HL-60 (cell line): ENCODE results near the gene SMOC2.

Source experiments
- DNase-seq, 2 experiments: peaks; one replicate each; pipeline ENCODE4 v3.0.0-alpha.2; 2010 to 2020; ENCODE audit warnings: low read depth in 1 of 2, low spot score in 1 of 2
- H3K27ac ChIP-seq: fragments of 250-450 bp; sonication (Bioruptor Pico); replicated peaks from 2 replicates; pipeline ENCODE4 v1.5.1; 2020; ENCODE audit warnings: mild to moderate bottlenecking, moderate library complexity
- H3K27me3 ChIP-seq: fragments of 250-450 bp; sonication (Bioruptor Pico); 2 replicates; pipeline ENCODE4 v1.5.1; 2021; ENCODE audit warnings: mild to moderate bottlenecking, moderate library complexity; ENCODE audit not compliant: insufficient read depth, poor library complexity, severe bottlenecking
- H3K4me3 ChIP-seq: replicated peaks from 2 replicates; pipeline ENCODE4 v1.5.1; 2011; ENCODE audit warnings: mild to moderate bottlenecking, control low read depth, low read length; ENCODE audit not compliant: insufficient read depth
- CTCF ChIP-seq: IDR thresholded peaks from one replicate; pipeline ENCODE4 v1.5.1; 2011; ENCODE audit warnings: low read length, control low read depth, inconsistent platforms; ENCODE audit not compliant: insufficient read depth
- GABPA ChIP-seq: IDR thresholded peaks from 2 replicates; pipeline ENCODE4 v1.6.1; 2012; ENCODE audit warnings: low read depth
- POLR2AphosphoS5 ChIP-seq: IDR thresholded peaks from 2 replicates; pipeline ENCODE4 v1.6.1; 2012; ENCODE audit warnings: low read depth
- REST ChIP-seq: IDR thresholded peaks from 2 replicates; pipeline ENCODE4 v1.6.1; 2012; ENCODE audit warnings: low read depth; ENCODE audit not compliant: insufficient replicate concordance
- SPI1 ChIP-seq: IDR thresholded peaks from 2 replicates; pipeline ENCODE4 v1.6.1; 2012; ENCODE audit warnings: low read depth, mild to moderate bottlenecking, borderline replicate concordance

The SMOC2 gene

GRCh38 chr6:168515376-168515775 is 74.4 kb downstream of the SMOC2 start:
- Histone ChIP-seq H3K27ac (no peak overlapping the region), H3K27me3 (no peaks in the 10 kb centered on the region), H3K4me3 (no peak overlapping the region)
- TF ChIP-seq CTCF (no peak), REST (no peak), POLR2AphosphoS5 (no peak), GABPA (no peak), SPI1 (no peak)
- no peak for DNase-seq

- no peak overlapping the region for H3K27ac ChIP-seq
- no peak overlapping the region for H3K4me3 ChIP-seq
- no peaks in the 10 kb centered on the region for H3K27me3 ChIP-seq
- TF ChIP-seq CTCF, result no peak
- no peak for TF ChIP-seq SPI1
- TF ChIP-seq REST, result no peak
- TF ChIP-seq POLR2AphosphoS5, result no peak
- no peak for TF ChIP-seq GABPA
- no peak for DNase-seq
Observed at GRCh38 chr6:168516944-168517741, 76.2 kb downstream of the SMOC2 start.

- Histone ChIP-seq H3K4me3 (no peak overlapping the region), H3K27ac (no peak overlapping the region), H3K27me3 (no peaks in the 10 kb centered on the region)
- DNase-seq, result no peak
- TF ChIP-seq POLR2AphosphoS5 (no peak), CTCF (no peak), GABPA (no peak), SPI1 (no peak), REST (no peak)
Observed at GRCh38 chr6:168517742-168518347, 76.9 kb downstream of the SMOC2 start.
